Mesendoderm (in vitro differentiated cells): ENCODE results near the gene FUOM.

Experiments
- DNase-seq: peaks from one replicate; pipeline ENCODE4 v3.0.0; 2013
- H2AK5ac ChIP-seq: 2 replicates; pipeline ENCODE4 v1.6.1; 2013; ENCODE audit warnings: low read length, inconsistent platforms
- H2BK120ac ChIP-seq: 2 replicates; pipeline ENCODE4 v1.6.1; 2013; ENCODE audit warnings: low read depth, mild to moderate bottlenecking, low read length, moderate library complexity, mixed read lengths
- H2BK15ac ChIP-seq: replicated peaks from 2 replicates; pipeline ENCODE4 v1.6.1; 2013; ENCODE audit warnings: low read depth, mild to moderate bottlenecking, moderate library complexity
- H2BK5ac ChIP-seq: 2 replicates; pipeline ENCODE4 v1.6.1; 2013; ENCODE audit warnings: low read length, inconsistent platforms
- H3K18ac ChIP-seq: 2 replicates; pipeline ENCODE4 v1.6.1; 2013; ENCODE audit warnings: mild to moderate bottlenecking, low read length, mixed read lengths
- H3K23ac ChIP-seq: one replicate; pipeline ENCODE4 v1.6.1; 2013; ENCODE audit warnings: low read length
- H3K27ac ChIP-seq: 2 replicates; pipeline ENCODE4 v1.5.1; 2013; ENCODE audit warnings: low read depth, mild to moderate bottlenecking, inconsistent platforms, low read length, moderate library complexity
- H3K27me3 ChIP-seq: 2 replicates; pipeline ENCODE4 v1.6.1; 2013; ENCODE audit warnings: low read length, control low read depth, mild to moderate bottlenecking, inconsistent platforms; ENCODE audit not compliant: insufficient read depth, poor library complexity
- H3K36me3 ChIP-seq: 2 replicates; pipeline ENCODE4 v1.6.1; 2013; ENCODE audit warnings: low read length, inconsistent platforms; ENCODE audit not compliant: control insufficient read depth, insufficient read depth
- H3K4ac ChIP-seq: one replicate; pipeline ENCODE4 v1.6.1; 2013; ENCODE audit warnings: low read depth, mild to moderate bottlenecking, low read length, moderate library complexity
- H3K4me1 ChIP-seq: 2 replicates; pipeline ENCODE4 v1.6.1; 2013; ENCODE audit warnings: low read depth, low read length, inconsistent platforms; ENCODE audit not compliant: control insufficient read depth
- H3K4me2 ChIP-seq: 2 replicates; pipeline ENCODE4 v1.6.1; 2013; ENCODE audit warnings: low read length
- H3K4me3 ChIP-seq: 2 replicates; pipeline ENCODE4 v1.5.1; 2013; ENCODE audit warnings: mild to moderate bottlenecking, low read length
- H3K56ac ChIP-seq: one replicate; pipeline ENCODE4 v1.6.1; 2013; ENCODE audit warnings: low read length
- H3K79me1 ChIP-seq: 2 replicates; pipeline ENCODE4 v1.6.1; 2013; ENCODE audit warnings: low read length, inconsistent platforms
- H3K79me2 ChIP-seq: 2 replicates; pipeline ENCODE4 v1.6.1; 2013; ENCODE audit warnings: mild to moderate bottlenecking, low read length; ENCODE audit not compliant: control insufficient read depth, insufficient read depth
- H3K9ac ChIP-seq: 2 replicates; pipeline ENCODE4 v1.6.1; 2013; ENCODE audit warnings: low read length, inconsistent platforms
- H4K5ac ChIP-seq: one replicate; pipeline ENCODE4 v1.6.1; 2013; ENCODE audit warnings: low read length
- H4K8ac ChIP-seq: one replicate; pipeline ENCODE4 v1.6.1; 2013; ENCODE audit warnings: low read depth, mild to moderate bottlenecking, control low read depth, low read length, moderate library complexity
- WGBS: extraction: QIAGEN DNeasy Blood & Tissue Kit; methylation state at CpG from one replicate; pipeline ENCODE4 v1.1.7; 2013; ENCODE audit warnings: low lambda C conversion rate, missing lambda C conversion rate; ENCODE audit not compliant: insufficient coverage; ENCODE audit errors: extremely low coverage; 5-methylcytosine and 5-hydroxymethylcytosine counted together

The FUOM gene

DNA sequence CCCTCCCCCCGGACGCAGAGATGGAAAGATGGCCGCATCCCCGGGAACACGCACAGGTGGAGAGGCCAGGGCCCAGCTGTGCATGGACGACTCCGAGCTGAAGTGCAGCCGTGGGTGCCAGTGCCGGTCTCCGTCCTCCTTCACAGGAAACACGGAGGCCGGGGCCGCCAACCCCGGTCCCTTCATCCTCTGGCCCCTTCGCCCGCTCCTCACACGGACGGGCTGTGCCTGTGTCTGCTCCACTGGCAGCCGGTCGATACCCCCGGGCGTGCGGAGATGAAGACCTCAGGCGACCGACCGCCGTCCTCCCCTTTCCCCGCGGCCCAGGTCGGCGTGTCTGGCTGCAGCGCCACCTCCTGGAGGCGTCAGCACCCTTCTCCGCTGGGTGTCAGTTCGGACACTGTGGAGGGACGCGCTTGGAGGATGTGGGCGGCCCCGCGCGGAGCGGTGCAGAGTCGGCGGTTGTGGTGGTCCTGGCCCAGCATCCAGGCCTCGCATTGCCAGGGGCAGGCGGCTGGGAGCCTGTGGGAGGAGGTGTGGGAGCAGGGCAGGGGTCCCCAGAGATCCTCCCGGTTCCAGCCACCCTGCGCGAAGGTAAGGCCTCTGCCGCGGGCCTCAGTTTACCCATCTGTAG lies 39.2 kb downstream of the FUOM start:
- no peak overlapping the region for H3K4me3 ChIP-seq

DNA sequence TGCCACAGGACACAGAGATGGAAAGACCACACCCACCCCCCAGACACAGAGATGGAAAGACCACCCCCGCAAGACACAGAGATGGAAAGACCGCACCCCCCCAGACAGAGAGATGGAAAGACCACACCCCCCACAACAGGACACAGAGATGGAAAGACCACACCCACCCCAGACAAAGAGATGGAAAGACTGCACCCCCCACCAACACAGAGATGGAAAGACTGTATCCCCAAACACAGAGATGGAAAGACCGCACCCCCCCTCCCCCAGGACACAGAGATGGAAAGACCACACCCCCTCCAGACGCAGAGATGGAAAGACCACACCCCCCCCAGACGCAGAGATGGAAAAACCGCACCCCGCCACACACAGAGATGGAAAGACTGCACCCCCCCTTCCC lies 41.1 kb downstream of the FUOM start:
- H3K27me3 ChIP-seq: no peaks in the 10 kb centered on the region
- H2BK120ac ChIP-seq: no peak overlapping the region
- WGBS: no CpG with 5 or more reads among the region's 7 CpGs
- H3K79me1 ChIP-seq: no peaks in the 10 kb centered on the region
- no peak overlapping the region for H2AK5ac ChIP-seq
- no peak for DNase-seq
- no peak overlapping the region for H2BK5ac ChIP-seq
- no peaks in the 10 kb centered on the region for H3K79me2 ChIP-seq
- H4K8ac ChIP-seq: no peak overlapping the region
- H3K9ac ChIP-seq: no peak overlapping the region
- no peak overlapping the region for H3K18ac ChIP-seq
- H3K4me3 ChIP-seq: no peak overlapping the region
- H3K27ac ChIP-seq: no peak overlapping the region
- no peaks in the 10 kb centered on the region for H3K36me3 ChIP-seq
- no peak overlapping the region for H4K5ac ChIP-seq
- no peak overlapping the region for H3K4me2 ChIP-seq
- no peak overlapping the region for H2BK15ac ChIP-seq
- H3K4ac ChIP-seq: no peak overlapping the region
- no peak overlapping the region for H3K56ac ChIP-seq
- H3K4me1 ChIP-seq: no peaks in the 10 kb centered on the region
- no peak overlapping the region for H3K23ac ChIP-seq

More for the DNA sequence above, 39.2 kb downstream of the FUOM start:
- peak; percentile 83 for DNase-seq
- H3K27me3 ChIP-seq: no peaks in the 10 kb centered on the region
- no peak overlapping the region for H3K23ac ChIP-seq
- peak overlapping the region; percentile 64 for H3K56ac ChIP-seq
- no peaks in the 10 kb centered on the region for H3K36me3 ChIP-seq
- WGBS: no CpG with 5 or more reads among the region's 51 CpGs
- peak overlapping the region; percentile 56 for H3K4me2 ChIP-seq
- no peak overlapping the region for H2BK120ac ChIP-seq
- H2AK5ac ChIP-seq: no peak overlapping the region
- H3K18ac ChIP-seq: no peak overlapping the region
- peak overlapping the region; percentile 29 for H3K9ac ChIP-seq
- no peaks in the 10 kb centered on the region for H3K4me1 ChIP-seq
- no peak overlapping the region for H4K5ac ChIP-seq
- no peak overlapping the region for H2BK15ac ChIP-seq
- no peaks in the 10 kb centered on the region for H3K79me2 ChIP-seq
- H2BK5ac ChIP-seq: no peak overlapping the region
- H3K79me1 ChIP-seq: no peaks in the 10 kb centered on the region
- H3K27ac ChIP-seq: no peak overlapping the region
- H3K4ac ChIP-seq: no peak overlapping the region
- H4K8ac ChIP-seq: no peak overlapping the region

GRCh38 chr10:133316266-133316665 lies 41.6 kb downstream of the FUOM start:
- Histone ChIP-seq H3K4me3 (no peak overlapping the region), H4K5ac (no peak overlapping the region), H3K79me2 (no peaks in the 10 kb centered on the region), H3K36me3 (no peaks in the 10 kb centered on the region), H3K4ac (no peak overlapping the region), H3K27me3 (no peaks in the 10 kb centered on the region), H4K8ac (no peak overlapping the region), H2AK5ac (no peak overlapping the region), H2BK15ac (no peak overlapping the region), H2BK5ac (no peak overlapping the region), H3K56ac (no peak overlapping the region), H3K18ac (no peak overlapping the region), H3K9ac (no peak overlapping the region), H3K23ac (no peak overlapping the region), H3K79me1 (no peaks in the 10 kb centered on the region), H3K27ac (no peak overlapping the region), H3K4me1 (no peaks in the 10 kb centered on the region), H3K4me2 (no peak overlapping the region), H2BK120ac (no peak overlapping the region)
- no peak for DNase-seq
- no CpG with 5 or more reads among the region's 9 CpGs for WGBS

DNA sequence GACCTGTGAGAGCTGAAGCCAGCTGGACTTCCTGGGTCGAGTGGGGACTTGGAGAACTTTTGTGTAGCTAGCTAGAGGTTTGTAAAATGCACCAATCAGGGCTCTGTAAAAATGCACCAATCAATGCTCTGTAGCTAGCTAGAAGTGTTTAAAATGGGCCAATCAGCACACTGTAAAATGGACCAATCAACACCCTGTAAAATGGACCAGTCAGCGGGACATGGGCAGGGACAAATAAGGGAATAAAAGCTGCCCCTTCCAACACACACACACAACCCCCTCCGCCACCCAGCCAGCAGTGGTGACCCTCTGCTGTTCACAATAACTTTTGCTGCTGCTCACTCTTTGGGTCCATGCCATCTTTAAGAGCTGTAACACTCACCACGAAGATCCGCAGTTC lies 42.0 kb downstream of the FUOM start:
- H3K4me2 ChIP-seq: no peak overlapping the region
- H3K18ac ChIP-seq: no peak overlapping the region
- H3K4me3 ChIP-seq: no peak overlapping the region
- H2AK5ac ChIP-seq: no peak overlapping the region
- no CpG with 5 or more reads among the region's 5 CpGs for WGBS
- H4K8ac ChIP-seq: no peak overlapping the region
- no peak overlapping the region for H2BK120ac ChIP-seq
- no peaks in the 10 kb centered on the region for H3K27me3 ChIP-seq
- no peak overlapping the region for H2BK5ac ChIP-seq
- H4K5ac ChIP-seq: no peak overlapping the region
- no peak overlapping the region for H3K9ac ChIP-seq
- no peak overlapping the region for H3K27ac ChIP-seq
- no peak overlapping the region for H2BK15ac ChIP-seq
- no peaks in the 10 kb centered on the region for H3K79me2 ChIP-seq
- H3K4ac ChIP-seq: no peak overlapping the region
- no peaks in the 10 kb centered on the region for H3K4me1 ChIP-seq
- no peak overlapping the region for H3K56ac ChIP-seq
- no peaks in the 10 kb centered on the region for H3K36me3 ChIP-seq
- H3K23ac ChIP-seq: no peak overlapping the region
- H3K79me1 ChIP-seq: no peaks in the 10 kb centered on the region
- DNase-seq: no peak

- no peak overlapping the region for H3K9ac ChIP-seq
- H3K36me3 ChIP-seq: peaks cover 2% of the 10 kb centered on the region
- no peak overlapping the region for H2BK120ac ChIP-seq
- no peaks in the 10 kb centered on the region for H3K79me2 ChIP-seq
- no peak overlapping the region for H3K4me3 ChIP-seq
- no peak overlapping the region for H3K56ac ChIP-seq
- WGBS: no CpG with 5 or more reads among the region's 12 CpGs
- no peak overlapping the region for H3K23ac ChIP-seq
- H4K5ac ChIP-seq: no peak overlapping the region
- H3K4ac ChIP-seq: no peak overlapping the region
- H3K18ac ChIP-seq: no peak overlapping the region
- no peak overlapping the region for H4K8ac ChIP-seq
- no peaks in the 10 kb centered on the region for H3K4me1 ChIP-seq
- no peaks in the 10 kb centered on the region for H3K27me3 ChIP-seq
- no peak overlapping the region for H3K27ac ChIP-seq
- H2BK15ac ChIP-seq: no peak overlapping the region
- H3K79me1 ChIP-seq: no peaks in the 10 kb centered on the region
- DNase-seq: no peak
- no peak overlapping the region for H2BK5ac ChIP-seq
- H2AK5ac ChIP-seq: no peak overlapping the region
- no peak overlapping the region for H3K4me2 ChIP-seq
Measured at GRCh38 chr10:133314911-133315310, 42.9 kb downstream of the FUOM start.

DNA sequence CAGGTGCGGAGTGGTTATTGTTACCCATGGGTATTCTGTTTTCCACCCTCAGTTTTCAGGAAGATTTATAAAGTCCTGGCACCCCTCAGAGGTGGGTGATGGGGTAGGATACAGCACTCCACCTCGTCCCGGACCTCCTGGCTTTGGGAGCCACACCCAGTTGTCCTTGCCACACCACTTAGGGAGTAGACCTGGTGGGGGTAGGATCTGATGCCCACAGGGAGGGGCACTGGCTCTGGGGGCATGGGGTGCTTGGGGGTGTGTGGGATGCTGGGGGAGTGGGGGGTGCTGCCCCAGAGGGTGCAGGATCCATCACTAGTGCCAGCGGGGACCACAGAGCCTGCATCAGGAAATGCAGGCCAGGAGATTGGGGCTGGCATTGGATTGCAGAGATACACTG lies 44.6 kb downstream of the FUOM start:
- Histone ChIP-seq H2BK15ac (no peak overlapping the region), H3K9ac (no peak overlapping the region), H4K8ac (no peak overlapping the region), H4K5ac (no peak overlapping the region), H2BK120ac (no peak overlapping the region), H3K4me3 (no peak overlapping the region), H3K79me2 (no peaks in the 10 kb centered on the region), H3K4me2 (no peak overlapping the region), H3K18ac (no peak overlapping the region), H2BK5ac (no peak overlapping the region), H2AK5ac (no peak overlapping the region), H3K4me1 (no peaks in the 10 kb centered on the region), H3K23ac (no peak overlapping the region), H3K27me3 (no peaks in the 10 kb centered on the region), H3K79me1 (no peaks in the 10 kb centered on the region), H3K27ac (no peak overlapping the region), H3K4ac (no peak overlapping the region), H3K56ac (no peak overlapping the region), H3K36me3 (peaks cover 2% of the 10 kb centered on the region)
- DNase-seq: no peak
- WGBS: no CpG with 5 or more reads among the region's 4 CpGs
